HG03378 (cell line): ENCODE measurements around the gene TUT7.
"Not testable (repeated sequence)": the region's sequence is repeated elsewhere in the genome, so short reads cannot be mapped to it uniquely, and the experiment has no call there.

Experiments used
- ATAC-seq: cut with Tn5 transposase; IDR thresholded peaks from one replicate; pipeline ENCODE4 v1.9.1; 2021; ENCODE audit warnings: mild to moderate bottlenecking, moderate library complexity; ENCODE audit not compliant: unreplicated experiment

The TUT7 gene

GRCh38 chr9:86312959-86313358 is 41.3 kb downstream of the TUT7 start:
- not testable (repeated sequence) for ATAC-seq

- ATAC-seq = no peak
These were observed 45.5 kb downstream of the TUT7 start for GRCh38 chr9:86308687-86309086.

GRCh38 chr9:86304236-86304730 is 49.9 kb downstream of the TUT7 start:
- no peak for ATAC-seq

- ATAC-seq = no peak
These were observed 50.8 kb downstream of the TUT7 start for GRCh38 chr9:86303316-86303975.

- ATAC-seq = no peak
These were observed 52.5 kb downstream of the TUT7 start for GRCh38 chr9:86301686-86302085.

GRCh38 chr9:86300701-86301100 is 53.5 kb downstream of the TUT7 start:
- ATAC-seq = no peak

- ATAC-seq = no peak
These were observed 55.3 kb downstream of the TUT7 start for GRCh38 chr9:86298873-86299272.

GRCh38 chr9:86290341-86290740 is 63.9 kb downstream of the TUT7 start:
- not testable (repeated sequence) for ATAC-seq

- ATAC-seq = no peak
These were observed 65.6 kb downstream of the TUT7 start for GRCh38 chr9:86288499-86289198.

GRCh38 chr9:86287013-86287412 is 67.2 kb downstream of the TUT7 start:
- ATAC-seq = no peak

GRCh38 chr9:86286278-86286677 is 67.9 kb downstream of the TUT7 start:
- ATAC-seq = no peak

- ATAC-seq = no peak
These were observed 68.9 kb downstream of the TUT7 start for GRCh38 chr9:86285261-86285660.

GRCh38 chr9:86282979-86283535 is 71.2 kb downstream of the TUT7 start:
- ATAC-seq = peak; percentile 31

GRCh38 chr9:86282077-86282978 is 71.9 kb downstream of the TUT7 start, which contains the start of gene ISCA1:
Gene ISCA1, minus strand, starts transcription at chr9:86282538. Its CDS starts 80 bp downstream, at chr9:86282458.
- ATAC-seq = peak; percentile 70

GRCh38 chr9:86281593-86282076 is 72.6 kb downstream of the TUT7 start:
- peak; percentile 4 for ATAC-seq

- no peak for ATAC-seq
These were observed 73.6 kb downstream of the TUT7 start for GRCh38 chr9:86280580-86280979.

GRCh38 chr9:86279839-86280238 is 74.4 kb downstream of the TUT7 start:
- ATAC-seq = no peak

GRCh38 chr9:86277072-86277471 is 77.1 kb downstream of the TUT7 start:
- ATAC-seq = no peak

- ATAC-seq = no peak
These were observed 78.2 kb downstream of the TUT7 start for GRCh38 chr9:86275962-86276361.

- no peak for ATAC-seq
These were observed 79.2 kb downstream of the TUT7 start for GRCh38 chr9:86274821-86275643.
